ENCODE results near the gene ARAF. TPM values are rescaled to one million over a fixed set of nuclear protein-coding genes. Genes with fewer than 3 reads are reported as not detected.
A peak's percentile ranks its signal among the peaks of the same experiment; 100 is the strongest.
"Not testable (repeated sequence)": the region's sequence is repeated elsewhere in the genome, so short reads cannot be mapped to it uniquely, and the experiment has no call there.

Gene ARAF
- total RNA-seq, 1 donor from 2014 or later = 9.2 TPM

DNA sequence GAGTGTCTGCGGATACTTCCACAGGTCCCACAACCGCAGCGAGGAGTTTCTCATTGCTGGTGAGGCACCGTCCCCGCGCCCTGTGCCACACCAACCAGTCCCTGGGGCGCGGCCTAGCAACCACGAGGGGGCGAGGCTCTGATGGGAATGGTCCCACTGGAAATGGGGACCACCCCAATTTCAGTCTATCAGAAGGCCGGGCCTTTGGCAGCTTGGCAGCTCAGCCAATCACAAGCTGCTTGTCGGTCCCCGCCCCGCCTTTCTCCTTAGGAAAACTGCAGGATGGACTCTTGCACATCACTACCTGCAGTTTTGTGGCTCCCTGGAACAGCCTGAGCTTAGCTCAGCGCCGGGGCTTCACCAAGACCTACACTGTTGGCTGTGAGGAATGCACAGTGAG is 24.3 kb downstream of the ARAF start:
- DNase-seq (ENCODE audit: low read depth in 2 of 2) = no peak

- DNase-seq (ENCODE audit: low read depth in 2 of 2) = no peak
Measured at GRCh38 chrX:47586043-47586787, 25.2 kb downstream of the ARAF start.

DNA sequence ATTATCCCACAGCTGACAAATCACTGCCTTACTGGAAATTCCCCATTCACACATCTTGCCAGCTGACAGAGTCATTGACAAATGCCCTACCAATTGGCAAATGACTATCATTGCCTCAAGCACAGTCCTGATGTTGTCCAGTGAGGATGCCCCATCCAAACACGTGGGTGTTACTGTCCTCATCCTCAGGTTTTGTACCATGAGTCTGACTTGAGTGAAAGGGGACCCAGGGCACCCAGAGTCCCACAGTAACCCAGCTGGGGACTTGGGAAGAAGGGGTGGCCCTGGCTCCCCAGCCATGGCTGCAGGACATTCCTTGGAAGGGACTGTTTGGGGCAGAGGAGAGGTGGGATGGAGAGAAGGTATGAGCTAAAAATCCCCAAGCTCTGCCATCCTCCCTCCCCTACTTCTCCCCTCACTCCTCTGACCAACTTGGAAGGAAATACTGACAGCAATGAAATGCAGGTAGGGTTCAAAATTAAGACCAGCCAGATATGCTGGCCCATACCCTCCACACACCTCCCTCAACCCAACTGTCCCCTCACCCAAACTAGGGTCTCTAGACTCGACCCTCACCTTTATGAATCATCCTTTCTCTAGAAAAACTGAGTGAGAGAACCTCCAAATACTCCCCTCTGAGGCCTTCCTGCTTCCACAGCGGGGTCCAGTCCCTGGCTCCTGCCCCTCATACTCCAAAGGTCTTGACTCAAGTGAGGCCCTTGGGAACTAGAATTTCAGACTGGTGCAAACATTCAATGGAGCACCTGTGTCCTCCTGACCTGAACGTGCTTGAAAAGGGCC is 26.3 kb downstream of the ARAF start:
- DNase-seq (ENCODE audit: low read depth in 2 of 2) = no peak

- DNase-seq (ENCODE audit: low read depth in 2 of 2) = no peak
Measured at GRCh38 chrX:47587906-47588735, 27.1 kb downstream of the ARAF start.

DNA sequence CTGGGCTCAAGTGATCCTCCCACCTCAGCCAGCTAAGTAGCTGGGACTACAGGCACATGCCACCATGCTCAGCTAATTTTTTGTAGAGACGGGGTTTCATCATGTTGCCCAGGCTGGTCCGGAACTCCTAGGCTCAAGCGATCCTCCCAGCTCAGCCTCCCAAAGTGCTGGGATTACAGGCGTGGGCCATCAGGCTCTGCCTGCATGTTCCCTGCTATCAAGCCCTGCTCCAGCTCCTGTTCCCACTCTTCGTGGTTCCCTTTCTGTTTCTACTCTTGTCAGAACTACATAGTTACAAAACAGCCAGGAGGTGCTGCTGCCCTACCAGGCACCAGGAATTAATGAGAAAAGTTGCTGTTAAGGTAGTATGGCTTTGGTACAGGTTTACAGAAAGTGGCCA is 30.0 kb downstream of the ARAF start:
- DNase-seq (ENCODE audit: low read depth in 2 of 2) = no peak

DNA sequence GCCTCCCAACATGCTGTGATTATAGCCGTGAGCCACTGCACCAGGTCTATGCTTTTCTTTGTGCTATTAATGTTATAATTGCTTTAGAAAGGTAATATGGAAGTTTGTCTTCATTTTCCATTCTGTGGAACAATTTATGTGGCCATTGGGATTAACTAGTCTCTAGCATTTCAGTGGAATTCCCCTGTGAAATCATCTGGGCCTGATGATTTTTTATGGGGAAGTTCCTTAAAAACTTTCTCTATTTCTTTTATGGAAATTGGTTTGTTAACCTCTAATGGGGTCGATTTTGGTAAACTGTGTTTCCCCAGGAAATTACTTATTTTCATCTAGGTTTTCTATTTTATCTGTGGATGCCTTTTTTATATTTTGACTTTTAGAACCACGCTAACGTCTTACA is 32.5 kb downstream of the ARAF start:
- no peak for DNase-seq (ENCODE audit: low read depth in 2 of 2)

DNA sequence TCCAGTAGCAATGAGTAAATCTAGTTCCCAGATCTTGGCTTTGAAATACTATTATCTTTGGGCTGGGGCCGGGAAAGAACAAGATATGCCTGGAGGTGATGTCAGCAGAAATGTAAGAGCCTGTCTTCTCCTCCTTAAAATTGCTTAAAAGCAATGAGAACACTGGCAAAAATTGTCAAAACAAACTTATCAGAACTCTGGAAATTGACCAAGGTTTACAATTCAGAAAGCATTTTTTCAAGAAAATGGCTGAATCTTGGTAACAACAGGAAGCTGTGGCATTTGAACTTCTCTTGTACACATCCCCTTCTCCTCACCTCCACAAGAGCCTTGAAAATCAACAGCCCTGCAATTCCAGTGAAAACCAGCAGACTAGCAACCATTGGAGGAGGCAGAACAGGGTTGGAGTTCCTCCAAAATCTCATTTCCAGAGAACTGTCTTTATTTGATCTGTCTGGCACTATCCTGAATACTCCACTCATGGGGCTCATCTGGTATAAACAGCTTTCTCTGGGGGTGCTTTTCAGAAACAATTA is 34.8 kb downstream of the ARAF start:
- DNase-seq (ENCODE audit: low read depth in 2 of 2) = peak in 1 of 2 donors; percentile 52

- DNase-seq (ENCODE audit: low read depth in 2 of 2) = no peak
Measured at GRCh38 chrX:47596256-47596655, 35.3 kb downstream of the ARAF start.

- DNase-seq (ENCODE audit: low read depth in 2 of 2) = no peak
Measured at GRCh38 chrX:47597222-47597621, 36.2 kb downstream of the ARAF start.

DNA sequence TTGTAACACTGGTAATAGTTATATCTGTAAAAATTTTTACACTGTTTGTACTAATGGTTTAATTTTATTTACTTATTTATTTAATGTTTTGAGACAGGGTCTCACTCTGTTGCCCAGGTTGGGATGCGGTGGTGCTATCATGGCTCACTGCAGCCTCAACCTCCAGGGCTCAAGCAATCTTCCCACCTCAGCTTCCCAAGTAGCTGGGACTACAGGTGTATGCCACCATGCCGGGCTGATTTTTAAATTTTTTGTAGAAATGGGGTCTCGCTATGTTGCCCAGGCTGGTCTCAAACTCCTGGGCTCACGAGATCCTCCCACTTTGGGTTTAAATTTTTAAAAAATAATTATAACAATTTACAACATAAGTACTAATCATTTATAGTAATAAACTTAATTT is 42.1 kb downstream of the ARAF start:
- not testable (repeated sequence) for DNase-seq (ENCODE audit: low read depth in 2 of 2)

GRCh38 chrX:47605024-47605423 is 44.0 kb downstream of the ARAF start:
- DNase-seq (ENCODE audit: low read depth in 2 of 2) = no peak

DNA sequence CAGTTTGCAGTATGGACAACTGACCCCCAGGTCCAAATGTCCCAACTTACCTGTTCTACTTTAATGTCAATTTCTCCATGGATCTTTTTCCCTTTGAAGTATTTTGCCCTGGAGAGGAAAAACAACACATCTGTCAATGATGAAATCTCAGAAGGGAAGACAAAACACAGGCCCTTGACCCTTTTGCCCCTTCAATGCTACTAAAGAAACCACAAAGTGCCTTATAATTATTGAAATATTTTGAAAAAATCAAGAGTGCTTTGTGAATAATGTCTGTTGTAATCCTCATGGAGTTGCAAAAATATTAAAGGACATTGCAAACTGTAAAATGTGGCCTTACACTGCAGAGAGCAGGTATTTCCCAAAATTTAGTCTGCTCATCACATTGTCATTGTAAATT is 46.1 kb downstream of the ARAF start:
- no peak for DNase-seq (ENCODE audit: low read depth in 2 of 2)

- DNase-seq (ENCODE audit: low read depth in 2 of 2) = no peak
Measured at GRCh38 chrX:47608130-47608810, 47.3 kb downstream of the ARAF start.

GRCh38 chrX:47610511-47610910 is 49.5 kb downstream of the ARAF start:
- DNase-seq (ENCODE audit: low read depth in 2 of 2) = no peak

DNA sequence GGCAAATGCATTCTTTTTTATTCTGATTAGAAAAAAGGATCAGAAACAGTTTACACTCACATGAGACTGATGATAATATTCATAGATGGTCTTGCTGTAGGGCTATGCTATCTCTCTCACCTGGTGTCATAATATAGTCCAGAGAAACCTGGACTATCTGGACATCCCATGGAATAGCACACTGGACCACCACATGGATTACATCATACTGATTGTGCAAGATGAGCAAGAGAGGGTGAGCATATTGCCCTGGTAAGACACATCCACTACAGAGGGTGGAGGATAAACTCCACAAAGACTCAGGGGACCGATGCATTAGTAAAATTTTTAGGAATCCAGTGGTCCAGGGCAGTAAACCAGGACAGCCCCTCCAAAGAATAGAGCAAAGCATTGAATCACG is 50.5 kb downstream of the ARAF start:
- no peak for DNase-seq (ENCODE audit: low read depth in 2 of 2)

DNA sequence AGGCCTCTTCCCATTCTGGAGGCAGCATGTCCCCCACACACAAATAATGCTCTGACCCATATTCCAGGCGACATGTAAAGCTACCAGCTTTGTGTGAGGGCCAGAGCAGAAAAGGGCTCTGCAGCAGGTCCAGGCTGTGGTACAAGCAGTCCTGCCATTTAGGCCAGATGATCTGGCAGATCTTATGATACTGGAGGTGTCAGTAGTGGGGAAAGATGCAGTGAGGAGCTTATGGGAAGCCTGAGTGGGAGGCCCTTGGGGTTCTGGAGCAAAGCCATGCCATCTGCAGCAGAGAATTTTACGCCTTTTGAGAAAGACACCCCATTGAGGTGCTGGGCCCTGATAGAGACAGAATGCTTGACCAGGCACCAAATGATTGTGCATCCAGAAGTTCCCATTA is 50.9 kb downstream of the ARAF start:
- DNase-seq (ENCODE audit: low read depth in 2 of 2) = no peak

DNA sequence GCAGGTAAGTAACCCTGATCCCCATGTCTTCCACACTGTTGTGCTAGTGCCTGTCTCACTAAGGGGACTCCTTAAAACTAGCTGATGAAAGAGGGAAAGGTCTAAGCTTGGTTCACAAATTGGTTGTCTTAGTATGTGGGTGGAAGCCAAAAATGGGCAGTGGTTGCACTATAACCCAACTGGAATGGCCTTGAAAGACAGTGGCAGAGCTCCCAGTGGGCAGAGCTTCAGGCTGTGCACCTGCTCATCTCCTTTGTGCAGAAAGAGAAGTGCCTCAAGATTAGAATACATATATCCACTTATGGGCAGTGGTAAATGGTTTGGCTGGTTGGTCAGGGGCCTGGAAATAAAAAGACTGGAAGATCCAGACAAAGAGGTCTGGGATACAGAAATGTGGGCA is 51.4 kb downstream of the ARAF start:
- no peak for DNase-seq (ENCODE audit: low read depth in 2 of 2)

DNA sequence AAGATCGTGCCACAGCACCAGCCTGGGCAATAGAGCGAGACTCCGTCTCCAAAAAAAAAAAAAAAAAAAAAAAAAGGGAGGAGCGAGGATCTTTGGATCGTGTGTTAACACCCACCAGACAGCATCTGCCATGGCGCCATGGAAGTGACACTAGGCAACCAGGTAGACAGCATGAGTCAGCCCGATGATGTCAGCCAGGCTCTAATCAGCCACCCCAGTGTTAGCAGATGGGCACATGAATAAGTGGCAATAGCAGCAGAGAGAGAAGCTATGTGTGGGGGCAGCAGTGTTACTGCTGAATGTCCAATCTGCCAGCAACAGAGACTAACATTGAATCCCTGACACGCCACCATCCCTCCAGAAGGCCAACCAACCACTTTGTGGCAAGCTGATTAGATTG is 52.1 kb downstream of the ARAF start:
- DNase-seq (ENCODE audit: low read depth in 2 of 2) = no peak

GRCh38 chrX:47614618-47615017 is 53.6 kb downstream of the ARAF start:
- DNase-seq (ENCODE audit: low read depth in 2 of 2) = no peak

DNA sequence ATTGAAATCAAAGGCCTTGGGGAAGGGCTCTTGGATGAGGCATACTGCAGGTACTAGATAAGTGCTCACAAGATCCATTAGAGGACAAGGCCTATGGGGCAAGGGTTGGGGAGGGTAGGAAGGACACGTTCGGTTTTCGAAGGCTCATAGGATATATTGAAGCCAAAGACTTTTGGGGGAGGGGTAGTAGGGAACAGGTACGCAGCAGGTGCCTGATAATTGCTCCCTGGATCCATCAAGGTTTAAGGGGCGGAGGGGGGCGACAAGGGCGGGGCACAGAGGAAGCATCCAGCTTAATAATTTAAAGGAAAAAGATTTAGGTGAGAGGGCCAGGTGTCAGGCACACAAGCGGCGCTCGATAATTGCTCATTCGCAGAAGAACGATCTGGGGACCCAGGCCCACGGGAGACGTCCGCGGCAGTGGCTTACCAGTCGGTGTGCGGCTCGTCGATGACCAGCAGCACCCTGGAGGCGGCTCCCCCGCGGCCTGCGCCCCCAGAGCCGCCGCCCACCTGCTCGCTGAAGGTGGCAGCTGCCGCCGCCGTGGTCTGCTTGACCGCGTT is 58.0 kb downstream of the ARAF start:
- no peak for DNase-seq (ENCODE audit: low read depth in 2 of 2)

Data from dermis microvascular lymphatic vessel endothelial cell (primary cell).